ENCODE results near the gene TTLL1.

GRCh38 chr22:42994917-42995562 lies 94.2 kb downstream of the TTLL1 start:
- TF ChIP-seq CTCF (IDR thresholded peaks at IDR 0.05; ENCODE audit: low read depth, low read length, missing input control) (no peak), JUND (IDR thresholded peaks at IDR 0.05) (peak; percentile 92 to 93), RAD21 (IDR thresholded peaks at IDR 0.05) (peak; percentile 62 to 70), ATF3 (IDR thresholded peaks at IDR 0.05) (peak; percentile 67), MAX (IDR thresholded peaks at IDR 0.05) (peak; percentile 83), NR2F2 (IDR thresholded peaks at IDR 0.05) (peak; percentile 42), REST (IDR thresholded peaks at IDR 0.05) (peak; percentile 92), YY1 (IDR thresholded peaks at IDR 0.05) (peak; percentile 92), SP1 (IDR thresholded peaks at IDR 0.05) (peak; percentile 88), HNF4A (conservative IDR thresholded peaks at IDR 0.05) (peak; percentile 82 to 90), TAF1 (conservative IDR thresholded peaks at IDR 0.05) (peak; percentile 96), GABPA (IDR thresholded peaks at IDR 0.05 in 1 of 2, conservative IDR thresholded peaks at IDR 0.05 in 1 of 2) (peak in 1 of 2 donors; percentile 48), HNF4G (IDR thresholded peaks at IDR 0.05) (peak; percentile 77)

Data from liver (tissue), 3 donors.